B cell (primary cell): ENCODE data around the gene ZSWIM7.

ENCODE experiments used
- EZH2 ChIP-seq: IDR thresholded peaks from 2 replicates; pipeline ENCODE4 v1.6.1; 2012; ENCODE audit warnings: borderline replicate concordance, low read depth, mild to moderate bottlenecking, moderate library complexity, low read length; ENCODE audit not compliant: insufficient read depth, poor library complexity, severe bottlenecking
- TF ChIP-seq, protein P1 (sequence below): fragments of 200-600 bp; IDR thresholded peaks from one replicate; pipeline ENCODE4 v1.8.0; 2022; ENCODE audit warnings: antibody characterized with exemption, mild to moderate bottlenecking

DNA sequence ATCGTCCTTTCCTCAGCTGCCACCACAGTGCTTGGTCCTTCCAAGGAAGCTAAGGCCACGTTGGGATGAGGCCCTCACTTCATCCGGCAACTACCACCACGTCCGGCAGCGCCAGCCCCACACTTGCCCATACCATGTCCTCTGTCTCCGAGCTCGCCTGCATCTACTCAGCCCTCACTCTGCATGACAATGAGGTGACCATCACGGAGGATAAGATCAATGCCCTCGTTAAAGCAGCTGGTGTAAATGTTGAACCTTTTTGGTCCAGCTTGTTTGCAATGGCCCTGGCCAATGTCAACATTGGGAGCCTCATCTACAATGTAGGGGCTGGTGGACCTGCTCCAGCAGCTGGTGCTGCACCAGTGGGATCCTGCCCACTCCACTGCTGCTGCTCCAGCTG, 45.0 kb upstream of the ZSWIM7 start:
- TF ChIP-seq, protein P1, sequence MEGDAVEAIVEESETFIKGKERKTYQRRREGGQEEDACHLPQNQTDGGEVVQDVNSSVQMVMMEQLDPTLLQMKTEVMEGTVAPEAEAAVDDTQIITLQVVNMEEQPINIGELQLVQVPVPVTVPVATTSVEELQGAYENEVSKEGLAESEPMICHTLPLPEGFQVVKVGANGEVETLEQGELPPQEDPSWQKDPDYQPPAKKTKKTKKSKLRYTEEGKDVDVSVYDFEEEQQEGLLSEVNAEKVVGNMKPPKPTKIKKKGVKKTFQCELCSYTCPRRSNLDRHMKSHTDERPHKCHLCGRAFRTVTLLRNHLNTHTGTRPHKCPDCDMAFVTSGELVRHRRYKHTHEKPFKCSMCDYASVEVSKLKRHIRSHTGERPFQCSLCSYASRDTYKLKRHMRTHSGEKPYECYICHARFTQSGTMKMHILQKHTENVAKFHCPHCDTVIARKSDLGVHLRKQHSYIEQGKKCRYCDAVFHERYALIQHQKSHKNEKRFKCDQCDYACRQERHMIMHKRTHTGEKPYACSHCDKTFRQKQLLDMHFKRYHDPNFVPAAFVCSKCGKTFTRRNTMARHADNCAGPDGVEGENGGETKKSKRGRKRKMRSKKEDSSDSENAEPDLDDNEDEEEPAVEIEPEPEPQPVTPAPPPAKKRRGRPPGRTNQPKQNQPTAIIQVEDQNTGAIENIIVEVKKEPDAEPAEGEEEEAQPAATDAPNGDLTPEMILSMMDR: no peak
- TF ChIP-seq EZH2: no peak
